IMR-90 (cell line): ENCODE results near the gene GSG1L.

Experiments used
- BHLHE40 ChIP-seq: fragments of 150-350 bp; IDR thresholded peaks from 2 replicates; pipeline ENCODE4 v1.6.1; 2016; ENCODE audit warnings: mild to moderate bottlenecking, low read depth, low read length
- CEBPB ChIP-seq: IDR thresholded peaks from 2 replicates; pipeline ENCODE4 v1.6.1; 2012; ENCODE audit warnings: low read depth, low read length, improper control_type of control experiment
- CHD1 ChIP-seq: IDR thresholded peaks from 2 replicates; pipeline ENCODE4 v1.6.1; 2012; ENCODE audit warnings: low read depth, low read length, improper control_type of control experiment
- MAFK ChIP-seq: IDR thresholded peaks from 2 replicates; pipeline ENCODE4 v1.6.1; 2012; ENCODE audit warnings: low read depth, low read length, improper control_type of control experiment
- NFE2L2 ChIP-seq: fragments of 150-350 bp; IDR thresholded peaks from 2 replicates; pipeline ENCODE4 v1.6.1; 2016; ENCODE audit warnings: low read depth, mild to moderate bottlenecking, low read length
- POLR2A ChIP-seq: IDR thresholded peaks from 2 replicates; pipeline ENCODE4 v1.6.1; 2012; ENCODE audit warnings: mild to moderate bottlenecking, low read depth, low read length
- RAD21 ChIP-seq: IDR thresholded peaks from 2 replicates; pipeline ENCODE4 v1.6.1; 2012; ENCODE audit warnings: low read length, improper control_type of control experiment
- RFX5 ChIP-seq: IDR thresholded peaks from 2 replicates; pipeline ENCODE4 v1.8.0; 2012; ENCODE audit warnings: low read depth, mild to moderate bottlenecking, low read length, moderate library complexity
- SMC3 ChIP-seq: fragments of 150-350 bp; IDR thresholded peaks from 2 replicates; pipeline ENCODE4 v1.6.1; 2016; ENCODE audit warnings: low read depth, mild to moderate bottlenecking, antibody characterized with exemption, low read length, moderate library complexity
- TF ChIP-seq, protein P1 (sequence below): conservative IDR thresholded peaks from 2 replicates; pipeline ENCODE4 v1.5.1; 2012; ENCODE audit warnings: mild to moderate bottlenecking, low read depth, low read length, improper control_type of control experiment
- TF ChIP-seq, protein P2 (sequence below): fragments of 150-350 bp; IDR thresholded peaks from 2 replicates; pipeline ENCODE4 v1.6.1; 2016; ENCODE audit warnings: low read depth, mild to moderate bottlenecking, low read length, moderate library complexity, borderline replicate concordance
- TF ChIP-seq, protein P3 (sequence below): fragments of 150-350 bp; IDR thresholded peaks from 2 replicates; pipeline ENCODE4 v1.6.1; 2017; ENCODE audit warnings: mild to moderate bottlenecking, antibody characterized with exemption, low read length, low read depth

DNA sequence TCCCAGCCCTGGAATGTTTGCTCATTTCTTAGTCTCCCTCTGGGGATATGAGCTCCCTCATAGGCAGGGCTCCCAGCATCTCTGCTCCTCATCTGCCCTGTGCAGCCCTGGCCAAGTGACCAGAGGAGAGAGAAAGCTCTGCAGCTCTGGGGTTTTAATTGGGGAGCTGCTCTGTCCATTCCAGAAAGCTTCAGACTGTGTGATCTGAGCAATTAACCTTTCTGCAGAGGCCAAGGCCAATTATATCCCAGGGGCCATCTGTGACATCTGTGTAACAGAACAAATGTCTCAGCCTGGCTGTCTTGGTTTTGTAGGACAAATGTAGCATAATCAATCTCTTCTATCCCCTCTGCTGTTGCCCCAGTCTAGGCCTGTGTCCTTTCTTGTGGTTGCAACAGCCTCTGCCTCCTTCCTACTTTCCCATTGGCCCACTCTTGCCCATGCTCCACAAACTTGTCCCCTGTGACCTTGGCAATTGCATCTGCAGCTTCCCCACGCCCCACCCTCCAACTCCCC is 156.0 kb downstream of the GSG1L start:
- TF ChIP-seq, protein P1, sequence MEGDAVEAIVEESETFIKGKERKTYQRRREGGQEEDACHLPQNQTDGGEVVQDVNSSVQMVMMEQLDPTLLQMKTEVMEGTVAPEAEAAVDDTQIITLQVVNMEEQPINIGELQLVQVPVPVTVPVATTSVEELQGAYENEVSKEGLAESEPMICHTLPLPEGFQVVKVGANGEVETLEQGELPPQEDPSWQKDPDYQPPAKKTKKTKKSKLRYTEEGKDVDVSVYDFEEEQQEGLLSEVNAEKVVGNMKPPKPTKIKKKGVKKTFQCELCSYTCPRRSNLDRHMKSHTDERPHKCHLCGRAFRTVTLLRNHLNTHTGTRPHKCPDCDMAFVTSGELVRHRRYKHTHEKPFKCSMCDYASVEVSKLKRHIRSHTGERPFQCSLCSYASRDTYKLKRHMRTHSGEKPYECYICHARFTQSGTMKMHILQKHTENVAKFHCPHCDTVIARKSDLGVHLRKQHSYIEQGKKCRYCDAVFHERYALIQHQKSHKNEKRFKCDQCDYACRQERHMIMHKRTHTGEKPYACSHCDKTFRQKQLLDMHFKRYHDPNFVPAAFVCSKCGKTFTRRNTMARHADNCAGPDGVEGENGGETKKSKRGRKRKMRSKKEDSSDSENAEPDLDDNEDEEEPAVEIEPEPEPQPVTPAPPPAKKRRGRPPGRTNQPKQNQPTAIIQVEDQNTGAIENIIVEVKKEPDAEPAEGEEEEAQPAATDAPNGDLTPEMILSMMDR, result no peak
- TF ChIP-seq RFX5, result no peak
- TF ChIP-seq SMC3, result no peak
- no peak for TF ChIP-seq POLR2A
- TF ChIP-seq CEBPB, result no peak
- no peak for TF ChIP-seq CHD1
- TF ChIP-seq, protein P2, sequence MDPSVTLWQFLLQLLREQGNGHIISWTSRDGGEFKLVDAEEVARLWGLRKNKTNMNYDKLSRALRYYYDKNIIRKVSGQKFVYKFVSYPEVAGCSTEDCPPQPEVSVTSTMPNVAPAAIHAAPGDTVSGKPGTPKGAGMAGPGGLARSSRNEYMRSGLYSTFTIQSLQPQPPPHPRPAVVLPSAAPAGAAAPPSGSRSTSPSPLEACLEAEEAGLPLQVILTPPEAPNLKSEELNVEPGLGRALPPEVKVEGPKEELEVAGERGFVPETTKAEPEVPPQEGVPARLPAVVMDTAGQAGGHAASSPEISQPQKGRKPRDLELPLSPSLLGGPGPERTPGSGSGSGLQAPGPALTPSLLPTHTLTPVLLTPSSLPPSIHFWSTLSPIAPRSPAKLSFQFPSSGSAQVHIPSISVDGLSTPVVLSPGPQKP, result no peak
- no peak for TF ChIP-seq RAD21
- TF ChIP-seq NFE2L2, result no peak
- no peak for TF ChIP-seq BHLHE40
- TF ChIP-seq, protein P3, sequence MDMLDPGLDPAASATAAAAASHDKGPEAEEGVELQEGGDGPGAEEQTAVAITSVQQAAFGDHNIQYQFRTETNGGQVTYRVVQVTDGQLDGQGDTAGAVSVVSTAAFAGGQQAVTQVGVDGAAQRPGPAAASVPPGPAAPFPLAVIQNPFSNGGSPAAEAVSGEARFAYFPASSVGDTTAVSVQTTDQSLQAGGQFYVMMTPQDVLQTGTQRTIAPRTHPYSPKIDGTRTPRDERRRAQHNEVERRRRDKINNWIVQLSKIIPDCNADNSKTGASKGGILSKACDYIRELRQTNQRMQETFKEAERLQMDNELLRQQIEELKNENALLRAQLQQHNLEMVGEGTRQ, result no peak
- TF ChIP-seq MAFK, result no peak
